Measurements from ENCODE around the gene MUC22.

The MUC22 gene

GRCh38 chr6:31068669-31069340, 58.5 kb downstream of the MUC22 start:
- Histone ChIP-seq H2AFZ (ENCODE audit: low read length) (no peak overlapping the region), H3K79me2 (ENCODE audit: insufficient read depth, low read length) (no peaks in the 10 kb centered on the region), H3K4me1 (ENCODE audit: insufficient read depth, low read length, poor library complexity, severe bottlenecking) (no peaks in the 10 kb centered on the region), H3F3A (ENCODE audit: low read depth) (no peaks in the 10 kb centered on the region), H4K20me1 (ENCODE audit: insufficient read depth, low read length, poor library complexity, severe bottlenecking) (no peaks in the 10 kb centered on the region), H3K9ac (ENCODE audit: low read depth, low read length, poor library complexity, severe bottlenecking) (no peak overlapping the region), H3K36me3 (ENCODE audit: insufficient read depth, low read length) (no peaks in the 10 kb centered on the region), H3K4me2 (ENCODE audit: low read depth, low read length, poor library complexity, severe bottlenecking) (no peak overlapping the region), H3K9me2 (replicated peaks; ENCODE audit: low read depth, low read length) (no peaks in the 10 kb centered on the region), H3K27me3 (ENCODE audit: insufficient read depth, low read length, poor library complexity, severe bottlenecking) (no peaks in the 10 kb centered on the region), H3K9me3 (ENCODE audit: insufficient read depth, low read depth, low read length) (no peaks in the 10 kb centered on the region), H3K4me3 (ENCODE audit: low read length, poor library complexity, severe bottlenecking) (no peak overlapping the region)
- TF ChIP-seq EZH2phosphoT487 (IDR thresholded peaks at IDR 0.05; ENCODE audit: borderline replicate concordance) (no peak), CTCF (conservative IDR thresholded peaks at IDR 0.05; ENCODE audit: low read length) (peak; percentile 94)

GRCh38 chr6:31070711-31071197, 60.5 kb downstream of the MUC22 start:
- Histone ChIP-seq H3K9me3 (ENCODE audit: insufficient read depth, low read depth, low read length) (no peaks in the 10 kb centered on the region), H3K36me3 (ENCODE audit: insufficient read depth, low read length) (no peaks in the 10 kb centered on the region), H4K20me1 (ENCODE audit: insufficient read depth, low read length, poor library complexity, severe bottlenecking) (no peaks in the 10 kb centered on the region), H3K79me2 (ENCODE audit: insufficient read depth, low read length) (no peaks in the 10 kb centered on the region), H3K4me2 (ENCODE audit: low read depth, low read length, poor library complexity, severe bottlenecking) (no peak overlapping the region), H3K9me2 (replicated peaks; ENCODE audit: low read depth, low read length) (no peaks in the 10 kb centered on the region), H3K4me3 (ENCODE audit: low read length, poor library complexity, severe bottlenecking) (no peak overlapping the region), H3F3A (ENCODE audit: low read depth) (no peaks in the 10 kb centered on the region), H2AFZ (ENCODE audit: low read length) (peak overlapping the region; percentile 29; the same call in 1 of the 2 replicates), H3K27me3 (ENCODE audit: insufficient read depth, low read length, poor library complexity, severe bottlenecking) (no peaks in the 10 kb centered on the region), H3K9ac (ENCODE audit: low read depth, low read length, poor library complexity, severe bottlenecking) (no peak overlapping the region), H3K4me1 (ENCODE audit: insufficient read depth, low read length, poor library complexity, severe bottlenecking) (no peaks in the 10 kb centered on the region)
- TF ChIP-seq CTCF (conservative IDR thresholded peaks at IDR 0.05; ENCODE audit: low read length) (peak; percentile 53), EZH2phosphoT487 (IDR thresholded peaks at IDR 0.05; ENCODE audit: borderline replicate concordance) (no peak)

GRCh38 chr6:31074401-31074800, 64.1 kb downstream of the MUC22 start:
- Histone ChIP-seq H4K20me1 (ENCODE audit: insufficient read depth, low read length, poor library complexity, severe bottlenecking) (no peaks in the 10 kb centered on the region), H3K27me3 (ENCODE audit: insufficient read depth, low read length, poor library complexity, severe bottlenecking) (no peaks in the 10 kb centered on the region), H3F3A (ENCODE audit: low read depth) (no peaks in the 10 kb centered on the region), H3K36me3 (ENCODE audit: insufficient read depth, low read length) (no peaks in the 10 kb centered on the region), H3K9ac (ENCODE audit: low read depth, low read length, poor library complexity, severe bottlenecking) (no peak overlapping the region), H2AFZ (ENCODE audit: low read length) (no peak overlapping the region), H3K79me2 (ENCODE audit: insufficient read depth, low read length) (no peaks in the 10 kb centered on the region), H3K4me2 (ENCODE audit: low read depth, low read length, poor library complexity, severe bottlenecking) (no peak overlapping the region), H3K9me3 (ENCODE audit: insufficient read depth, low read depth, low read length) (no peaks in the 10 kb centered on the region), H3K4me1 (ENCODE audit: insufficient read depth, low read length, poor library complexity, severe bottlenecking) (peaks cover under 1% of the 10 kb centered on the region), H3K4me3 (ENCODE audit: low read length, poor library complexity, severe bottlenecking) (no peak overlapping the region), H3K9me2 (replicated peaks; ENCODE audit: low read depth, low read length) (no peaks in the 10 kb centered on the region)
- TF ChIP-seq CTCF (conservative IDR thresholded peaks at IDR 0.05; ENCODE audit: low read length) = no peak
